ENCODE results near the gene HSPB2.
"Not testable (repeated sequence)": the region's sequence is repeated elsewhere in the genome, so short reads cannot be mapped to it uniquely, and the experiment has no call there.

Gene HSPB2, protein sequence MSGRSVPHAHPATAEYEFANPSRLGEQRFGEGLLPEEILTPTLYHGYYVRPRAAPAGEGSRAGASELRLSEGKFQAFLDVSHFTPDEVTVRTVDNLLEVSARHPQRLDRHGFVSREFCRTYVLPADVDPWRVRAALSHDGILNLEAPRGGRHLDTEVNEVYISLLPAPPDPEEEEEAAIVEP

DNA sequence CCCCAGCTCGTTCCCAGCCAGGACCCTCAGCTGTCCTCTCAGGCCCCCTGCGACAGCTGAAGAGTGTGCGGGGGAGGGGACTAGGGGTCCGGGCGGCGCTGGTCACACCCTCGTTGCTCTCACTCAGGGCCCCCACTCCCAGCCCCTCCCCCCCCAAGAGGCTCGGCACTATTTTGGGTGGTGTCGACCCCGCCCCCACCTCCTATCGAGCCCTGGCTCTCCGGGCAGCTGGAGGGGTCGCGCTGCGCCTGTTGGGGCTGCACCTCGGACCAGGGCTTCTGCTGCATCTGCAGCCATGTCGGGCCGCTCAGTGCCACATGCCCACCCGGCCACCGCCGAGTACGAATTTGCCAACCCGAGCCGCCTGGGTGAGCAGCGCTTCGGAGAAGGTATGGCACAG, at the start of gene HSPB2:
HSPB2 (plus strand) TSS at position 200 of the 400 bp plus-strand sequence; CDS start at position 296, 96 bp downstream.
- DNase-seq: no peak

DNA sequence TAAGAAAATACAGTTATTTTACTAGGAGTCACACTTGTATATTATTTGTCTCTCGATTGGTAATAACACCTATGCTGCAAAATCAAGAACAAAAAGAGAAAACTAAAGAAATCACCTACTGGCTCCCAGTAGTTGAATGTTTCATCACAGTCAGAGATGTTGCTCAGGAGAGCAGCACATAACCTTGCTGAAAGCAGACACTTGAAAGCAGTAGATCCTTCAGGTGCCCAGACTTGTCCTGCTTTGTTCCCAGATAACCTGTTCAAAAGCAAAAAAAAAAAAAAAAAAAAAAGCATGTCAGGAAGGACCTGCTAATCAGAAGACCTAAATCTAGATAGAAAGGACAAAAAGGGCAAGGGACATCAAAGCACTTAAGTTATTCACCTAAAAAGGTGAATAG, 42.4 kb upstream of the HSPB2 start:
- DNase-seq: no peak

DNA sequence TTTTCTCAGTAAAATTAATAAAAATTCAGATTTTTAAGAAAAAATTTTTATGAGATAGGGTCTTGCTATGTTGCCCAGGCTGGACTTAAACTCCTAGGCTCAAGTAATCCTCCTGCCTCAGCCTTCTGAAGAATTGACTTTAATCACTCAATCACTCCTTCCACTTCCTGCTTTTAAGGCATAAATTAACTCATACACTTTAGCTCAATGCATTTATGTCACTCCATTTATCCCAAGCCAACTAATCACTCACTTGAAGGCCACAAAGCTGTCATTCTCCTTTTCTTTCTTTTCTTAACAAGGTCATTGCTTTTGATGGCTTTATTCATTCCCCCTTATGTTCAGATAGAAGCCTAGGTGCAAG, 42.0 kb upstream of the HSPB2 start:
- no peak for DNase-seq

DNA sequence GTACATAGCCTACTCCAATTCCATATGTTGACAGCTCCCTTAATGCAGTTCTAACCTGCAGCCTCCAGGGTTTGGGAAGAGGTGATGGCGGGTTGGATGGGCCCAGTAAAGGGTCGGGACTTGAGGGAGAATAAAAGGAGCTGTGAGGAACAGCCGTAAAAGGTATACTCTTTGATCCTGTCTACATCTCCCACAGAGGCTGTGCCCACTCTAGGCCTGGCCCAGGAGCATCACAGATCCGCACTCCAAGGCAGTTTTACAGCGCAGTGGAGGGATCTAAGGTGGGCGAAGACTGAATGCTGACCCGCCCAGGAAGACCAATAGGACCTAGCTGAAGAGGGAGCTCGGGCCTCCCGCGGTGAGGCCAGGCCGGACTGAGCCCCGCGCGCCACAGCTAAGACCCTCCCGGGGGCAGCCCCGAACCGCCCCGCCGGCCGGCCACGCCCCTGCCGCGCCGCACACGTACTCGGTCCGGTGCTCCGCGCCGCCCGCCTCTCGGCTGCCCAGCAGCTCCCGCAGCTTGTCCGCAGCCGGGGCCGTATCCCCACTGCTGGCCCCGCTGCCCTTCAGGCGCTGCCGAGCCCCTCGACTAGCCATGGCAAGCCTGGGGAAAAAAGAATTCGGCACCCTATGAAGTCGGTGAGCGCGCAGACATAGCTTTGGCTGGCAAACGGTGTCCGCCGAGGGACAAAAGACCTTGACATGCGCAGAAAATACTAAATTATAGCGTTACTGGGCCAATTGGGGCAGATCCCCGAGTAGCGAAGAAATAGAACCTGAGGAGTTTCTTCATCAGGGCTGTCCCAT, 41.4 kb upstream of the HSPB2 start, which contains the start of gene ALG9:
ALG9 (minus strand) TSS at position 696 of the 807 bp plus-strand sequence; CDS start at position 597, 99 bp downstream.
- DNase-seq: peak; percentile 86

DNA sequence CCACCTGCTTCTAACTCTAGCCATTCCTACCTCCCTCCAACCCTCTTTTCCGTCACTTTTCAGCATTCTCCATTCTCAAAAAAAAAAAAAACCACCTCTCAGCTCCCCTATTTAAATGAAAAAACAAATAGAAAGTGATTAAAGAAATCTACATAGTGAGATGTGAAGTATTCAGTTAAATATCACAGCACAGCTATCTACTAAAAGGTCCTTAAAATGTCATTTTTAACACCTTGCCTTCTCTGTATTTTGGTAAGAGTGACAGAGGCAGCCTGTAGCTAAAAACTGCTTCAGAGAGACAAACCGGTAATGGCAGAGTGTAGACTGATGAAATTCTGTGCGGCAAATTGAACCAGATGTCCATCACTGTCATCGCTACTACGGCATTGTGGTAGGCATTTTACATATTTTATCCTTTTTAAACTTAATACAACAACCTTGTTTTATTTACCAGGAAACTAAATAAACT, 40.8 kb upstream of the HSPB2 start:
- no peak for DNase-seq

DNA sequence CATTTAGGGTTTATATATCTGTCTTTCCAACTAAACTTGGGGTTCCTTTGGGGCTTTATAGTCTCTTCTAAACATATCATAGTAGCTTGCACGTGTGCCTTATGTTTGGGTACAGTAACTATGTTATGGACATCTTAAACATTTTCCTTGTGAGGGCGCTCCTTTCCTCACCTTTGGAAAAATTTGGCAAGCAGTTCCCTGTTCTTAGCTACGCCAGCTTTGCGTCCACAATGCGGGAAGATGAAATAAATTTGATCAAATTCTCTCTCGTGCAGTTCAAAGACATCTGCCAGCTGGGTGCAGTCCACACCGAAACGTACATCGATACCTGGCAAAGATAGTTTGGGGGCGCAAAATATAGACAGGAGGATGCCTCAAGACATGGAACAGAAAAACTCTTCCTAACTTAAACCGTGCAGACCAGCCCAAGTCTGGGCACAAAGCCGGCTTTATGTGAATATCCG, 34.1 kb upstream of the HSPB2 start:
- DNase-seq: no peak

DNA sequence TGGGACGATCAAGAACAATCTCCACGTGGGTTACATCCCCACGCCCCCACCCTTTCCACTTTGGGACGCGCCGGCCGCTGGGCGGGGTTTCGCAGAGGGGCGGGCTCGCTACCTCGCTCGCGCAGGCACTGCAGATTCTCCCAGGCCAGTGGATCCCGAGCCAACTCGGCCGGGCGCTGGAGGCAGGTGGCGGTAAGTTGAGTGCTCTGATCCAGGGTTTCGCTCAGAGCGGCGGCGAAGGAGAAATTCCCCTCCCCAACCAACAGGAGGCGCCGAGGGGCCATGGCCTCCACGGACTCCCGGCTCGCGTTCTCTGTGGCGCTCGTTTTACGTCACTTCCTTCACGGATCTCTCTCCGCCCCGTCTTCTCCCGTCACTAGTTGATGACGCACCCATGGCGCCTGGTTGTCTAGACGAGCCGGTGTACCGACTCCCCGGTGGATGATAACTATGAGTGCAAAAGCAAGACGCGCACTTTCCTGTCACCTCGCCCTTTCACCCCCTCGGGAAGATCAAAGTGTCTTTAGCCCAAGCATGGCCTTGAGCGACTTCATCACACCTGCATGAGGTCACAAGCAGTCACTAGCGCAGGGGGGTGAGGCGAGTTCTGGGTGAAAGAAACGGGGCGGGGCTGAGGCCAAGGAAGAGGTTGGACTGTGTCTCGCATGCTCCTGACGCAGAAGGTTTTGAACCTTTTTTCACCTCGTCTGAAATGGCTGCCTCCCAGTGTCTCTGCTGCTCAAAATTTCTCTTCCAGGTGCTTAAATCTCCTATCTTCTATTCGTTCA, 33.5 kb upstream of the HSPB2 start, which contains the start of the genes CFAP68 and FDXACB1:
CFAP68 (plus strand) TSS at position 693 of the 788 bp plus-strand sequence; CDS start at position 713, 20 bp downstream.
FDXACB1 (minus strand) TSS at position 317 of the 788 bp plus-strand sequence; CDS start at position 284, 33 bp downstream.
- DNase-seq: peak; percentile 97

DNA sequence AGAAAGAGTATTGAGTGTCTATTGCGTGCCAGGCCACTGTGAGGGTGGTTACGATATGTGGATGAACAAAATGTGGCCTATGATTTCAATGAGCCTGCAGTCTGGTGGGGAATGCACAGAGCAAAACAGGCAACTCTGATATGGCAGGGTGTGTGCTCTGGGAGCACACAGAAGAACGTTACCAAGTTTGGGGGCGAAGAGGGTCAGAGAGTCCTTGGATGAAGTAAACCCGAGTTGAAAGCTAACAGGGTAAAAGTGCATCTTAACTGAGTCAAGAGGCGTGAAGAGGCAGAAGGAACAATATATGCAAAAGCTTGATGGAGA, 32.9 kb upstream of the HSPB2 start:
- DNase-seq: no peak

DNA sequence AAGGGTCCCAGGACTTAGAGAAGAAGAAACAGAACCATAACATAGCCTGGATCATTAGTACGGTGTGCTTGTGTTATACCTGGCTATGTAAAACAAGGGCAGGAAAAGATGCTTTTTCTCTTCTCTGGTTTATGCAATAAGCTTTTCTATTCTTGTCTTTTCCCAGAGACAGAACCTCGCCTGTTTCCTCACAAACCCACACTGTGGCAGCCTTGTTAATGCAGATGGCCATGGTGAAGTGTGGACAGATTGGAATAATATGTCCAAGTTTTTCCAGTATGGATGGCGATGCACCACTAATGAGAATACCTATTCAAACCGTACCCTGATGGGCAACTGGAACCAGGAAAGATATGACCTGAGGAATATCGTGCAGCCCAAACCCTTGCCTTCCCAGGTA, 30.3 kb upstream of the HSPB2 start:
- DNase-seq: no peak

DNA sequence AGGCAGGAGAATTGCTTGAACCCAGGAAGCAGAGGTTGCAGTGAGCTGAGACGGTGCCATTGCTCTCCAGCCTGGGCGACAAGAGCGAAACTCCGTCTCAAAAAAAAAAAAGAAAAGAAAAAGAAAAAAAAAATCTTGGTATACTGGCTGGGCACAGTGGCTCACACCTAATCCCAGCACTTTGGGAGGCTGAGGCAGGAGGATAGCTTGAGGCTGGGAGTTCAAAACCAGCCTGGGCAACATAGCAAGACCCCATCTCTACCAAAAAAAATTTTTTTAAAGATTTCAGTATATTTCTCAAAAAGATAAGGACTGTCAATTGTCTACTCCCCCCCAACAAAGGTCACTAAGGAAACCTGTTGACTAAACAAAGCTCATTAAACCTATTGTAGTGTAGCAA, 27.5 kb upstream of the HSPB2 start:
- DNase-seq: not testable (repeated sequence)

DNA sequence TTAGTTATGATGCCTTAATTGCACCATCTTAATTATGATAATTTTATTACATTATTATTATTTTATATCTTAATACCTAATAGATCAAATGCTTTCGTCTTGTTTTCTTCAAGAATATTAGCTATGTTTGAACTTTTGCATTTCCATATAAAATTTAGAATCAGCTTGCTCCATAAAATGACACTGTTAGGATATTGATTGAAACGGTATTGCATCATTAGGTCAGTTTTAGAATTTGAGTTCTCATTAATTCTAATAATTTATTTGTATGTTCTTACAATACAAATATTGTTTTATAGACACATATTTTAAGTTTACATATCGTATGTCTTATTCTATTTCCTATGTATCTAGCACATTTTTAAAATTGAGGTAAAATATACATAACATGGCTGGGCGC, 26.5 kb upstream of the HSPB2 start:
- no peak for DNase-seq

DNA sequence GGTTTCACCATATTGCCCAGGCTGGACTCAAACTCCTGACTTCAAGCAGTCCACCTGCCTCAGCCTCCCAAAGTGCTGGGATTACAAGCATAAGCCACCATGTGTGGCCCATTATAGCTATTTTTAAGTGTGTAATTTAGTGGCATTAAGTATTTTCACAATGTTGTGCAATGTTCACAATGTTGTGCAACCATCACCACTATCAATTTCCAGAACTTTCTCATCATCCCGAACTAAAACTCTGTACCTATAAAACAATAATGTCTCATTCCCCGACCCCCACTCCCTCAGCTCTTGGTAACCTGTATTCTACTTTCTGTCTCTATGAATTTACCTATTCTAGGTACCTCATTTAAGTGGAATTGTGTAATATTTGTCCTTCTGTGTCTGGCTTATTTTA, 25.7 kb upstream of the HSPB2 start:
- DNase-seq: no peak

DNA sequence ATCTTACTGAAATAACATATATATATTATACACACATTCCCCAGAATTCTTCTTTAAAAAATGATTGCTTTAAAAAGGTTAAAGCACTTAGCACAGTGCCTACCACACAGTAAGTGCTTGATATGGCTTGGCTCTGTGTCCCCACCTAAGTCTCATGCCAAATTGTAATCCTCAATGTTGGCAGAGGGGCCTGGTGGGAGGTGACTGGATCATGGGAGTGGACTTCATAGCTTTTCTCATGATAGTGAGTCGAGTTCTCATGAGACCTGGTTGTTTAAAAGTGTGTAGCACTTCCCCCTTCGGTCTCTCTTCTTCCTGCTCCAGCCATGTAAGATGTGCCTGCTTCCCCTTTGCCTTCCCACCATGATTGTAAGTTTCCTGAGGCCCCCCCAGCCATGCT, 7.1 kb upstream of the HSPB2 start:
- no peak for DNase-seq

DNA sequence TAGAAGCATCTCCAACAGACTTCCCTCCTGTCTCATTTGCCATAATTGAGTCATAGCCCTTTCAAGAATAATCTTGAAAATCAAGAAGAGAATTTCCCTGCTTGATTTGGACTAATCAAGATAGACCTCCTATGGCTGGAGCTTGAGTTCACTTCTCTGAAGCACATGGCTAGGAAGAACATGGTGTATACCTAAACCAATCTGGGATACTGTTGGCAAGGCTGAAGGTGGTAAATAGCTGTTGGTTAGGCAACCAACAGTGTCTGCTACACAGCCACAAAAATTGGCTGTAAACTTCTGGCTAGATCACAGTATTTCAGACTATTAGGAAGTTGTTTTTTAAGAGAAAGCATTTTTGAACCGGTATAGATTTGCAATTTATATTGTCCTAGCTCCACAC, 5.9 kb upstream of the HSPB2 start:
- no peak for DNase-seq

DNA sequence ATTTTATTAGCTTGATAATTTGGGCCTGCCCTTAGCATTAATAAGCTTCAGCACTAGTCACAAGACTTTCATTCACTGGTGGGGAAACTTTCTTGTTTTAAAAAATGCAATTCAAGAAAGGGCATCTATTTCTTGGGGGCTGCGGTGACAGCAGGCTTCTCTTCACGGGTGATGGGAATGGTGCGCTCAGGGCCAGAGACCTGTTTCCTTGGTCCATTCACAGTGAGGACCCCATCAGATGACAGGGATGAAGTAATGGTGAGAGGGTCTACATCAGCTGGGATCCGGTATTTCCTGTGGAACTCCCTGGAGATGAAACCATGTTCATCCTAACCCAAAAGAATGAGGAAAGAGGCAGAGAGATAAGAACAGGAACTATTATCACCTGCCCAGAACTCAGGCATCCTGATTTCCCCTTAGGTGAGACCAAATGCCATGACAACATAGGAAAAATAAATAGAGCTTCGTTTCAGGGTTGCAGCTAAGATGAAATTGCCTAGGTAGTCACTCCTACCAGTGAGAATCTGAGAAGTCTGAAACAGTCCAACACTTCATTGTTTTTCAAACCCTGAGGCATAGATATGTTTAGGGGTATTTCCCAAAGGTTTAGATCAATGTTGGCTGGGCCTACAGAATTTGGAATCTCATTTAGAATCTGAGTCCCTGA, 3.8 kb upstream of the HSPB2 start:
- DNase-seq: no peak

DNA sequence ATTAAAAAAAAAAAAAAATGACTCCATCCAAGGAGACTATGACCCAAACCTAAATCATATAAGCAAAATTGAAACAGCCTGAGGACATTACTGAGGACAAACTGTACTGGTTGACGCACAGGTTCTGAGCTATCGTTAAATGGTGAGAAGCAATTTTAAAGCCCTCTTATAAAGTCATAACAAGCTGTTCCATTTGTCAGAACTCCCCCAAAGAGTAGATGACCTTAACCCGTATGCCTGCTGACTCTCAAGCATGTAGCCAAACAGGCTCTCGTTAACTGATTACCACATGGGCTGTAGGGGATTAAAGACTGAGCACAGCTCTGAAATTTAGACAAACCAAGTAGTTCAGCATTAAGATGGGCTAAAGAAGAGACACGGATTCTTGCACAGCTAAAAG, 3.2 kb upstream of the HSPB2 start:
- no peak for DNase-seq

DNA sequence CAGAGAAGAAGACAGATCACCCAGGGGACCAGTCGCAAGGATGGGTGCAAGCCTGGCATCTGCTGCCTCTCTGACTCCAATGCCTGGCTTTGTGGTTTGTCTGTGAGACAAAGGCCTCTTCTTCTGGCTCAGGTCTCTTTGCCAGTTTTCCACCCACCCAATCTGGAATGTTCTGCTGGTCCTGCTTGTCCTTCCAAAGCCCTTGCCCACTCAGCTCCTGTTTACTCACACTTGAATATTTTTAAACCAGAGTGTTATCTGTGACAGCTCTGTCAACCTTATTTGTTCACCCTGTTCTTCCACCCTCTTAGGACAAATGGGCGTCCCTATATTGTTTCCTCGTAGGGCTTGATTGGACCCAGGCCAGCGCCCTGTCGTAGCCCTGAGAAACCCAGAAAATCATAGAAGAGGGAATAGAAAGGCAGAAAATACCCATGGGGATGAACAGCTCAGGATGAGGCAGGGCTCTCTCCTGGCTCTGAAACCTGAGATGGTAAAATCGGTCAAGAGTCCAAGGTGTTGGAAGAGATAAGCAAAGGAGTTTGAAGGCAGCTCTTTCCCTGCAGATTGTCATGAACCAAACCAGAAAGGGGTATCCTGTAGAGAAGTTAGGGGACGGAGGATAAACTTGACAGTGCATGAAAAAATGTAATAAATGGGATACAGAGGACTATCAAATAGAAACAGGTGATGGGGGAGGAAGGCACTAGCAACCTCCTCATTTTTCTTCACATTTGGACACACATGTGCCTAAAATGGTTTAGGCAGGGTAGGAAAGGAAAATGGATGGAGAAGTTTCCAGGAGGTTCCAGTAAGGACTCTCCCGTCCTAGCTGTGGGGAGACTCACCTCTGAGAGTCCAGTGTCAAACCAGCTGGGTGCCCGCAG, 1.6 kb upstream of the HSPB2 start:
- no peak for DNase-seq

DNA sequence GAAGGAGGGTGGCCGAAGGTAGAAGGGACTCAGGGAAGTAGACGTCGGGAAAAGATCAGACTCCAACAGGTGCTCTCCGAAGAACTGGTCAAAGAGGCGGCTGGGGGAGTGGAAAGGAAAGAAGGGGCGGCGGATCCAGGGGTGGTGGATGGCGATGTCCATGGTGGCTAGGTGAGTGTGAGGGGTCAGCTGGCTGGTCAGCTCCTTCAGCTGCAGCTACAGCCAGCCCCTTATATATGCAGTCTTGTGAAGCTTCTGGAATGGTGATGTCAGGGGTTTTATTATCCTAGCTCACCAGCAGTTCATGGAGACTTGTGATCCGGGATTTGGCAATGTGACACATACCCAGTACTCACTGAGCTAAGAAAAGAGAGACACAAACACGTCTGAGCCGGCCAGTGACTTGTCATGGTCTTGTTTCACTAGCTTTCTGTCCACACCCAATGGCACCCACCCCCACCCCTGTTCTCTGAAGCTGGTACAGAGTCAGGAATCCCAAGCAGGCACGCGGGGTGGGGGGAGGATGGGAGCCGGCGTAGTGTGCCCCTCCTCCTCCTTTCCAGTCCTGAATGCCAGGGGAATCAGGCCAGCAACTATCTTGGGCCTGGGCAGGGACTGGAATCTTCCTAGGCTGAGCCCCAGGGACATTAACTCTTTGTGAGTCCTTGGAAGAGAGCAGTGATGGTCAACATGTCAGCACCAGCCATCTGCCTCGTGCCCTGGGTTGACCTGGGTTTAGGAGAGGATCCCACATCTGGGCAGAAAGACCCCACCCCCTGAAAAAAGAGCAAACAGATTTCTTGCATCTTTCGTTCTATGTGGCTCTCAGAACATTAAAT, 752 bp upstream of the HSPB2 start, which contains the start of gene CRYAB:
CRYAB (minus strand) TSS at position 208 of the 839 bp plus-strand sequence; CDS start at position 162, 46 bp downstream.
- DNase-seq: no peak

DNA sequence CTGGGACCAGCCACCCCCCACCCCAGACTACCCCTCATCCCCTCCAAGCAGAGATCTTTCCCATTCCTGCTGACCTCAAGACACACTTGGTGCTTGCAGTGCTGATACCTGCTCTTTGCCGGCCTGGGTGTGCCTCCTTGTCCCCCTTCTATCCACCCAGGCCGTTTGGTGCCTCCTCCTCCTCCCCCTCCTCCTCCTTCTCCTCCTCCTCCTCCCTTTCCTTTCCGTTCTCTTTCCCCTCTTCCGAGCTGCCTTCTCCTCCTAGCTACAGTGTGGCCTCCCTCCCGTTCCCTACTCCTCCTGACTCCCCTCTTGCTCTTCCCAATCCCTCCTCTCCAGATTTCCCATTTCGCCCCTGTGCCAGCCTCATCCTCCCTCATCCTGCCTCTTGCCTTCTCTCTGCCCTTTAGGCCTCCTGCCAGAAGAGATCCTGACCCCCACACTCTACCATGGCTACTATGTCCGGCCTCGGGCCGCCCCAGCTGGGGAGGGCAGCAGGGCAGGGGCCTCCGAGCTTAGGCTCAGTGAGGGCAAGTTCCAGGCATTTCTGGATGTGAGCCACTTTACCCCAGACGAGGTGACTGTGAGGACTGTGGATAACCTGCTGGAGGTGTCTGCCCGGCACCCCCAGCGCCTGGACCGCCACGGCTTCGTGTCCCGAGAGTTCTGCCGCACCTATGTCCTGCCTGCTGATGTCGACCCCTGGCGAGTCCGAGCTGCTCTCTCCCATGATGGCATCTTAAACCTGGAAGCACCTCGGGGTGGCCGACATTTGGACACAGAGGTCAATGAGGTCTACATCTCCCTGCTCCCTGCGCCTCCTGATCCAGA, 712 bp downstream of the HSPB2 start:
- no peak for DNase-seq

DNA sequence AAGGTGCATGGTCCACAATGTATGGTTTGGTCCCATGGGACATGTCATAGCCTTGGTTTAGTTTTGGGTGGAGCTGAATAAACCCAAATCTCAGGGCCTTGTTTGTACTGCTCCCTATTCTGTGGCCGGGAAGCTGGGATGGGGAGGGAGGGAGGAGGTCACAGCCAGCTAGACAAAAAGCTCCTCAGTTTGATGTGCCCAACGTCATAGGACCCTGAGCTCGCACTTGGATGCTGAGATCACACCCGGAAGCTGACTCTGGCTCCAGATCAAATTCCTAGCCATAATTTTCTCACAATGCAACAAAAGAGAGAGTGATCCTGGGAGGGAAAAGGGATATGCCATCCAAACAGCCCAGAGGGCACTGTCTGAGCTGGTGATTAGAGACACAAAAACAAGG, 1.5 kb downstream of the HSPB2 start:
- no peak for DNase-seq
